ENCODE measurements around the gene TRAF3. TPM values are rescaled to one million over a fixed set of nuclear protein-coding genes. Genes with fewer than 3 reads are reported as not detected.
"Not testable (repeated sequence)": the region's sequence is repeated elsewhere in the genome, so short reads cannot be mapped to it uniquely, and the experiment has no call there.

The TRAF3 gene
- polyA plus RNA-seq, 1 of the 3 experiments (the other 2 are of a cell fraction): 17.9 TPM

- DNase-seq: no peak
- no peak overlapping the region for H3K27ac ChIP-seq (ENCODE audit: low read depth in 2 of 2, low read length in 1 of 2)
- no peaks in the 10 kb centered on the region for H3K9me3 ChIP-seq
- H3K4me3 ChIP-seq (ENCODE audit: low read depth in 2 of 2, low read length in 1 of 2): no peak overlapping the region
- no peak overlapping the region for H2AFZ ChIP-seq (ENCODE audit: low read depth)
- peaks cover 0 to 6% of the 10 kb centered on the region in 2 experiments; a peak in 1 of 4 replicates for H3K4me1 ChIP-seq (ENCODE audit: control insufficient read depth in 1 of 2, insufficient read depth in 2 of 2, low read depth in 1 of 2, low read length in 1 of 2)
- no peaks in the 10 kb centered on the region for H3K9me2 ChIP-seq
- POLR2A ChIA-PET: no interaction called here
- H3K79me2 ChIP-seq (ENCODE audit: insufficient read depth): no peaks in the 10 kb centered on the region
- CTCF ChIA-PET: no interaction called here
- H3K4me2 ChIP-seq: no peak overlapping the region
- H3K36me3 ChIP-seq (replicated peaks in 1 of 2; ENCODE audit: control insufficient read depth in 1 of 2, insufficient read depth in 2 of 2, low read length in 1 of 2): peaks cover 23 to 25% of the 10 kb centered on the region in 2 experiments
- no peak for TF ChIP-seq MXI1 (IDR thresholded peaks at IDR 0.05; ENCODE audit: low read depth, low read length)
- H3K27me3 ChIP-seq (ENCODE audit: insufficient read depth): no peaks in the 10 kb centered on the region
- no peak overlapping the region for H3K9ac ChIP-seq
- 83% methylated on average over 7 of the region's 7 CpGs for WGBS (ENCODE audit: low lambda C conversion rate)
- H4K20me1 ChIP-seq (ENCODE audit: insufficient read depth): no peaks in the 10 kb centered on the region
- no peaks in the 10 kb centered on the region for H3F3A ChIP-seq (replicated peaks; ENCODE audit: insufficient read depth)
These were observed 96.4 kb downstream of the TRAF3 start for GRCh38 chr14:102873546-102874061.

- Histone ChIP-seq H3K9me3 (no peaks in the 10 kb centered on the region), H3K27me3 (ENCODE audit: insufficient read depth) (no peaks in the 10 kb centered on the region), H3F3A (replicated peaks; ENCODE audit: insufficient read depth) (no peaks in the 10 kb centered on the region), H3K36me3 (replicated peaks in 1 of 2; ENCODE audit: control insufficient read depth in 1 of 2, insufficient read depth in 2 of 2, low read length in 1 of 2) (peaks cover 23 to 25% of the 10 kb centered on the region in 2 experiments), H3K4me2 (no peak overlapping the region), H3K9me2 (no peaks in the 10 kb centered on the region), H3K9ac (no peak overlapping the region), H3K4me1 (ENCODE audit: control insufficient read depth in 1 of 2, insufficient read depth in 2 of 2, low read depth in 1 of 2, low read length in 1 of 2) (peaks cover 0 to 5% of the 10 kb centered on the region in 2 experiments; a peak in 1 of 4 replicates), H3K27ac (ENCODE audit: low read depth in 2 of 2, low read length in 1 of 2) (no peak overlapping the region), H3K4me3 (ENCODE audit: low read depth in 2 of 2, low read length in 1 of 2) (no peak overlapping the region), H2AFZ (ENCODE audit: low read depth) (no peak overlapping the region), H3K79me2 (ENCODE audit: insufficient read depth) (no peaks in the 10 kb centered on the region), H4K20me1 (ENCODE audit: insufficient read depth) (no peaks in the 10 kb centered on the region)
- DNase-seq: no peak
- 65% methylated on average over 2 of the region's 2 CpGs for WGBS (ENCODE audit: low lambda C conversion rate)
- no peak for TF ChIP-seq IRF3 (IDR thresholded peaks at IDR 0.05; ENCODE audit: low read depth, low read length)
- TF ChIP-seq RXRA (IDR thresholded peaks at IDR 0.05; ENCODE audit: borderline replicate concordance, low read depth): no peak
- TF ChIP-seq USF1 (IDR thresholded peaks at IDR 0.05; ENCODE audit: borderline replicate concordance, low read depth): no peak
- TF ChIP-seq POLR2AphosphoS5 (IDR thresholded peaks at IDR 0.05; ENCODE audit: low read depth, low read length): no peak
- TF ChIP-seq YY1 (IDR thresholded peaks at IDR 0.05; ENCODE audit: low read depth): no peak
- TF ChIP-seq PBX3 (IDR thresholded peaks at IDR 0.05): no peak
- no peak for TF ChIP-seq GATA2 (CRISPR knock-in tag; IDR thresholded peaks at IDR 0.05)
- TF ChIP-seq FOSL2 (IDR thresholded peaks at IDR 0.05; ENCODE audit: borderline replicate concordance, low read depth): no peak
- no peak for TF ChIP-seq SMC3 (IDR thresholded peaks at IDR 0.05; ENCODE audit: low read depth, low read length)
- TF ChIP-seq ELF1 (IDR thresholded peaks at IDR 0.05): no peak
- no peak for TF ChIP-seq FOXM1 (IDR thresholded peaks at IDR 0.05; ENCODE audit: low read depth)
- TF ChIP-seq RFX5 (IDR thresholded peaks at IDR 0.05; ENCODE audit: low read length): no peak
- ChIA-PET CTCF (no interaction called here), POLR2A (no interaction called here)
These were observed 98.4 kb downstream of the TRAF3 start for GRCh38 chr14:102875652-102876051.

- CTCF ChIA-PET: interaction anchor here (0.6 to 1.4 kb wide), 3 partner anchors 61 to 513 kb away, joined by 3 read pairs; no protein-coding TSS in a partner anchor
- 97% methylated on average over 10 of the region's 10 CpGs for WGBS (ENCODE audit: low lambda C conversion rate)
These were observed 100.3 kb downstream of the TRAF3 start for GRCh38 chr14:102877511-102877910.

More at GRCh38 chr14:102877511-102877910, 100.3 kb downstream of the TRAF3 start:
- H4K20me1 ChIP-seq (ENCODE audit: insufficient read depth); H3K9me2 ChIP-seq; H3K4me2 ChIP-seq; H3K4me1 ChIP-seq (ENCODE audit: control insufficient read depth in 1 of 2, insufficient read depth in 2 of 2, low read depth in 1 of 2, low read length in 1 of 2); H3K27ac ChIP-seq (ENCODE audit: low read depth in 2 of 2, low read length in 1 of 2); H3K79me2 ChIP-seq (ENCODE audit: insufficient read depth); DNase-seq; H3K9ac ChIP-seq; H3K27me3 ChIP-seq (ENCODE audit: insufficient read depth); POLR2A ChIA-PET; H3F3A ChIP-seq (replicated peaks; ENCODE audit: insufficient read depth); H2AFZ ChIP-seq (ENCODE audit: low read depth); H3K9me3 ChIP-seq; H3K4me3 ChIP-seq (ENCODE audit: low read depth in 2 of 2, low read length in 1 of 2): not testable (repeated sequence)
- H3K36me3 ChIP-seq (replicated peaks in 1 of 2; ENCODE audit: control insufficient read depth in 1 of 2, insufficient read depth in 2 of 2, low read length in 1 of 2): peaks cover 18 to 28% of the 10 kb centered on the region in 2 experiments

Data from SK-N-SH (cell line).